AG04450 (cell line): ENCODE results near the gene PAX5. TPM values are rescaled to one million over a fixed set of nuclear protein-coding genes. Genes with fewer than 3 reads are reported as not detected.

ENCODE experiments used
- CTCF ChIA-PET: fragments of 300-600, 350-600 bp; formaldehyde crosslinking; extraction: SDS; loops from one replicate; lab custom pipeline; 2022; ENCODE audit warnings: antibody characterized with exemption, inconsistent platforms; lab: Charles Lee
- POLR2A ChIA-PET: fragments of 350-600 bp; formaldehyde crosslinking; extraction: SDS; loops from one replicate; lab custom pipeline; 2021; ENCODE audit warnings: antibody characterized with exemption, inconsistent platforms; lab: Yijun Ruan, JAX
- DNase-seq: peaks from one replicate; pipeline ENCODE4 v3.0.0-alpha.2; 2011; ENCODE audit warnings: low read depth, low spot score
- H3K27ac ChIP-seq: one replicate; pipeline ENCODE4 v1.5.1; 2012; ENCODE audit warnings: low read depth, low read length, control low read depth
- H3K27me3 ChIP-seq: one replicate; pipeline ENCODE4 v1.6.0; 2012; ENCODE audit warnings: low read length; ENCODE audit not compliant: control insufficient read depth, insufficient read depth
- H3K4me3 ChIP-seq: 2 replicates; pipeline ENCODE4 v1.5.1; 2011; ENCODE audit warnings: mild to moderate bottlenecking, low read depth, low read length, control low read depth
- H3K9me3 ChIP-seq: 2 replicates; pipeline ENCODE4 v1.5.1; 2012; ENCODE audit warnings: low read length; ENCODE audit not compliant: control insufficient read depth, insufficient read depth
- polyA plus RNA-seq: library from polyadenylated mRNA; depleted of rRNA; stranded (reverse); fragments of >200 nt; gene quantifications from 2 replicates; pipeline ENCODE4 v1.2.3, GENCODE V29; 2011
- TF ChIP-seq, protein P1 (sequence below): IDR thresholded peaks from 2 replicates; pipeline ENCODE4 v1.5.1; 2011; ENCODE audit warnings: low read depth, low read length, control low read depth, inconsistent platforms

PAX5 gene
- polyA plus RNA-seq, 1 experiment = not detected

DNA sequence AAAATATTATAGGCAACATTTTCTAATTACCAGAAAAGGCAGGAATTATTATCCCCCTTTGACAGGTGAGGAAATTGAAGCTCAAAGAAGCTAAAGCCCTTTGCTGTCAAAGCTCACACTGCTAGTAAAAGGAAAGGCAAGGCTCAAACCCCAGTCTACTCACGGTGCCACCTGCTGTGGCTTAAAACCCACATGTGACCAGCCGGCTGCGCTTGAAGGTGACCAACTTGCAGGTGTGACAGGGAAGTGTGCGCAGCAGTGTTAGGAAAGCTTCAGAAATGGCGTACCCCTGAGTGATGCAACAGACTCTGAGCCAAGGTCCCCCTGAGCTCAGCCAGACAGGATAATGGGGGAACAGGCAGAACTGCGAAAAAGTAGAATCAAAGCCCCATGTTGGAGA, 45.2 kb downstream of the PAX5 start:
- POLR2A ChIA-PET = no interaction called here
- TF ChIP-seq, protein P1, sequence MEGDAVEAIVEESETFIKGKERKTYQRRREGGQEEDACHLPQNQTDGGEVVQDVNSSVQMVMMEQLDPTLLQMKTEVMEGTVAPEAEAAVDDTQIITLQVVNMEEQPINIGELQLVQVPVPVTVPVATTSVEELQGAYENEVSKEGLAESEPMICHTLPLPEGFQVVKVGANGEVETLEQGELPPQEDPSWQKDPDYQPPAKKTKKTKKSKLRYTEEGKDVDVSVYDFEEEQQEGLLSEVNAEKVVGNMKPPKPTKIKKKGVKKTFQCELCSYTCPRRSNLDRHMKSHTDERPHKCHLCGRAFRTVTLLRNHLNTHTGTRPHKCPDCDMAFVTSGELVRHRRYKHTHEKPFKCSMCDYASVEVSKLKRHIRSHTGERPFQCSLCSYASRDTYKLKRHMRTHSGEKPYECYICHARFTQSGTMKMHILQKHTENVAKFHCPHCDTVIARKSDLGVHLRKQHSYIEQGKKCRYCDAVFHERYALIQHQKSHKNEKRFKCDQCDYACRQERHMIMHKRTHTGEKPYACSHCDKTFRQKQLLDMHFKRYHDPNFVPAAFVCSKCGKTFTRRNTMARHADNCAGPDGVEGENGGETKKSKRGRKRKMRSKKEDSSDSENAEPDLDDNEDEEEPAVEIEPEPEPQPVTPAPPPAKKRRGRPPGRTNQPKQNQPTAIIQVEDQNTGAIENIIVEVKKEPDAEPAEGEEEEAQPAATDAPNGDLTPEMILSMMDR = no peak
- CTCF ChIA-PET = interaction anchor here (0.6 to 1.0 kb wide), 3 partner anchors 115 to 510 kb away, joined by 3 read pairs; no protein-coding TSS in a partner anchor
- DNase-seq = no peak
- H3K27me3 ChIP-seq = peaks cover 53% of the 10 kb centered on the region
- no peak overlapping the region for H3K4me3 ChIP-seq
- peaks cover 14% of the 10 kb centered on the region for H3K9me3 ChIP-seq
- no peak overlapping the region for H3K27ac ChIP-seq

DNA sequence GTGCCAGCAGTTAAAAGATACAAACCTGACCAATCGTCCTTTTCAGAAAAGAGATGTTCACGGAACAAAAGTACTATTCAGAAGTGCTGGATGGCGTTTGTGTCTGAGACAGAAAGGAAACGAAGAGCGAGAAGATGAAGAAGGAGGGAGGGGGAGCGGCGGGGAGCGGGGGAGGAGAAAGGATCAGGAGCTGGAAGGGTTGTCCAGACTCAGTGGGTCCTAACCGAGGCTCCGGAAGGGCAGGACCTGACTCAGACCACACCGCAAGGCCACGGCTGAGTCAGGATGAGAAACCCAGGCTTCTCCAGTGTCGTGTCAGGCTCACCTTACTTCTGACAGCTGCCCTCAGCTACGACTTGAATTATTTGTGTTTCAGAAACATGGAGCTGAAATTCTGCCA, 46.2 kb downstream of the PAX5 start:
- Histone ChIP-seq H3K27me3 (peaks cover 58% of the 10 kb centered on the region), H3K4me3 (0 out of 2 replicates have a peak overlapping the region, but pooled peaks have one; percentile 4), H3K9me3 (peaks cover 14% of the 10 kb centered on the region), H3K27ac (no peak overlapping the region)
- CTCF ChIA-PET = interaction anchor here (0.7 to 1.0 kb wide), 2 partner anchors 8 to 511 kb away, joined by 3 read pairs; no protein-coding TSS in a partner anchor
- TF ChIP-seq, protein P1 = no peak
- DNase-seq = no peak
- POLR2A ChIA-PET = no interaction called here

DNA sequence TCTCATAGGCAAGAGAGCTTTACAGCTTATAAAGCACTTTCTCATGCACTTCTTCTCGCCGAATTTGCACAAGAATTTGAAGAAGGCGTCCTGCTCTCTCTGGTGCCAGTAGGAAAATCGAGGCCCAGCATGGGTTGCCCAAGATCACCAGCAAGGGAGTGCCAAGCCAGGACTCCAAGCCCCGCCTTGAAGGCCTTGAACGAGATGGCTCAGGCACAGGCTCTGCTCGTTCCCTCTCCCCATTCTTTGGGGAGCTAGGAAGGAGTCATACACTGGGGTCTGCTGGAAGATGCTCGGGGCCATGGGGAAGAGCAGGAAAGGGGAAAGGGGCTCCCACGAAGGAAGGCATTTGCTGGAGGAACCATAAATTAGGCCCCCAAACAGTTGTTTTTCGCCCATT, 46.7 kb downstream of the PAX5 start:
- ChIA-PET POLR2A (no interaction called here), CTCF (interaction anchor here (1.0 kb wide), 1 partner anchor 8 kb away, joined by 3 read pairs; no protein-coding TSS in a partner anchor)
- no peak for DNase-seq
- no peak overlapping the region for H3K4me3 ChIP-seq
- peaks cover 14% of the 10 kb centered on the region for H3K9me3 ChIP-seq
- no peak overlapping the region for H3K27ac ChIP-seq
- TF ChIP-seq, protein P1 = no peak
- peaks cover 63% of the 10 kb centered on the region for H3K27me3 ChIP-seq

DNA sequence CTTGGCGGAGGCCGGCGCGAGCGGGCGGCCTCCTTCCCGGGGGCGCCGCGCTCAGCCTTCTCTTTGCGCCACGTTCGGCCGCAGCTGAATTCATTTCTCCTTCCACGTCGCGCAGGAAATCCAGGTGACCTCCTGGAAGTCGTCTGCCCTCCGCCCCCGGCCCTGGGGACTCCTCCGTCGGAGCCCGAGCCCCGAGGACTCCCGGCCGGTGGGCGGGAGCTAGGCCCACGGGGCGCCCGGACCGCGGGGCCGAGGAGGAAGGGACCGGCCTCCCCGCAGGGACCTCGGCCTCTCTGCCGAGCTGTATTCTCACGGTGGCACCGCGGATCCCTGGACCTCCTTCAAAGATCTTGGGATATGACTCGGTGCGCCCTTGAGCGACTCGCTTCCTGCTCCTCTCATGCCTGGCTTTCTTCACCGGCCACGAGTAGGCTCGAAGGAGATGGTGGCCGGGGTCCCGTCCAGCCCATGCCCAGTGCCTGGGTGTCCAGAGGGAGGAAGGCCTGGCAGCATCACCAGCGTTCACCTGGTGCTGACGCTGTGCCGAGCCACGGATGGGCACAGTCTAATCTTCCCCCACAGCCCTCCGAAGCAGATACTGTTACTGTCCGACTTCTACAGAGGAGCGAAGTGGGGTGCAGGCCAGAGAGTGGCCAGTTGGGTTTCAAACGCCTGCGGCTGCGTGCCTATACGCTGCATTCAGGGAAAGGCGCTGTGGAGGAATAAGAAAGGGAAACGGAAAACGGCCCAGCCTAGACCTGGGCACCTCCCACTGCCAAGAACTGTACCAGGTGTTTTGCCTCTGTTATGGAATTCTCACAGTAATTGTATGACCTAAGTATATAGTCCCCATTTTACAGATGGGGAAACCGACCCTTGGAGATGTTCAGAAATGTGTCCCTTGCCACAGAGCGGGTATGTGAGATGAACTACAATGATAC, 47.3 kb downstream of the PAX5 start:
- no peak for DNase-seq
- H3K9me3 ChIP-seq = peaks cover 14% of the 10 kb centered on the region
- no peak overlapping the region for H3K4me3 ChIP-seq
- no peak overlapping the region for H3K27ac ChIP-seq
- TF ChIP-seq, protein P1 = no peak
- ChIA-PET POLR2A (no interaction called here), CTCF (interaction anchor here (1.0 kb wide), 1 partner anchor 9 kb away, joined by 3 read pairs; no protein-coding TSS in a partner anchor)
- H3K27me3 ChIP-seq = peaks cover 65% of the 10 kb centered on the region
